ENCODE data around the gene CFAP99. TPM values are rescaled to one million over a fixed set of nuclear protein-coding genes. Genes with fewer than 3 reads are reported as not detected.
A peak's percentile ranks its signal among the peaks of the same experiment; 100 is the strongest.

CFAP99 gene
- total and polyA plus RNA-seq, 2 of the 8 experiments (the other 6 are each of a cell fraction or from before 2014, with no cell fraction given): not detected

GRCh38 chr4:2427383-2428334, 8.9 kb downstream of the CFAP99 start:
- H2BK20ac ChIP-seq (ENCODE audit: low read length): no peak overlapping the region
- H3K79me2 ChIP-seq (ENCODE audit: control insufficient read depth in 1 of 2, insufficient read depth in 2 of 2, low read length in 2 of 2): no peaks in the 10 kb centered on the region
- no peak overlapping the region for H4K5ac ChIP-seq (ENCODE audit: insufficient read length, low read depth, low read length)
- no peak overlapping the region for H2AK5ac ChIP-seq (ENCODE audit: low read depth, low read length)
- no peak overlapping the region for H3K14ac ChIP-seq (ENCODE audit: insufficient read length)
- H3K27me3 ChIP-seq (replicated peaks in 1 of 4; ENCODE audit: control insufficient read depth in 3 of 4, extremely low read depth in 1 of 4, insufficient read depth in 3 of 4, low read length in 3 of 4): no peaks in the 10 kb centered on the region
- H3K4me2 ChIP-seq (ENCODE audit: insufficient read depth in 1 of 2, low read depth in 2 of 2, low read length in 2 of 2): no peak overlapping the region
- H2BK15ac ChIP-seq (ENCODE audit: low read length): no peak overlapping the region
- no peaks in the 10 kb centered on the region for H3K36me3 ChIP-seq (ENCODE audit: control insufficient read depth in 2 of 4, insufficient read depth in 4 of 4, low read length in 3 of 4)
- no peak overlapping the region for H3K4ac ChIP-seq (replicated peaks; ENCODE audit: insufficient read length, low read depth, low read length)
- H3K9ac ChIP-seq (replicated peaks in 1 of 4; ENCODE audit: extremely low read depth in 1 of 4, low read depth in 3 of 4, low read length in 3 of 4): no peak overlapping the region
- H4K20me1 ChIP-seq (replicated peaks in 1 of 2; ENCODE audit: control insufficient read depth in 1 of 2, insufficient read depth in 2 of 2, low read length in 2 of 2): no peaks in the 10 kb centered on the region
- DNase-seq (ENCODE audit: low read depth in 1 of 2, low spot score in 2 of 2) (no peak), FAIRE-seq (no peak)
- H2BK120ac ChIP-seq (replicated peaks; ENCODE audit: low read depth, low read length): no peak overlapping the region
- H2BK5ac ChIP-seq (ENCODE audit: low read depth, low read length): no peak overlapping the region
- CTCF ChIA-PET (ENCODE audit: partially characterized antibody): interaction anchor here (0.7 to 4.0 kb wide), 10 partner anchors 7 to 210 kb away, joined by 3 to 40 read pairs (median 6); no protein-coding TSS in a partner anchor
- H3K9me3 ChIP-seq (ENCODE audit: insufficient read depth in 2 of 2, low read depth in 1 of 2, low read length in 1 of 2): no peaks in the 10 kb centered on the region
- H2AFZ ChIP-seq (ENCODE audit: low read length): no peak overlapping the region
- H4K8ac ChIP-seq (ENCODE audit: extremely low read depth, insufficient read depth, low read length): peak overlapping the region; percentile 25; the same call in 1 of the 2 replicates
- H3K18ac ChIP-seq (ENCODE audit: extremely low read depth, low read length): no peak overlapping the region
- H3K23ac ChIP-seq (ENCODE audit: insufficient read length): no peak overlapping the region
- H3K4me1 ChIP-seq (replicated peaks in 1 of 4; ENCODE audit: control insufficient read depth in 3 of 4, insufficient read depth in 4 of 4, low read length in 3 of 4): peaks cover 0 to 9% (median 2%) of the 10 kb centered on the region in 4 experiments; a peak in 4 of 7 replicates
- POLR2A ChIA-PET (ENCODE audit: partially characterized antibody): interaction anchor here (0.6 to 1.7 kb wide), 2 partner anchors 12 to 24 kb away, joined by 3 to 5 read pairs; no protein-coding TSS in a partner anchor
- 88% methylated on average over 23 of the region's 23 CpGs; no CpG with 5 or more reads in 1 of the 2 experiments for WGBS, 2 experiments (ENCODE audit: extremely low coverage in 1 of 2, insufficient coverage in 1 of 2, insufficient read length in 1 of 2, insufficient replicate concordance in 2 of 2, low coverage in 1 of 2, low lambda C conversion rate in 2 of 2, missing lambda C conversion rate in 1 of 2)
- no peak overlapping the region for H4K91ac ChIP-seq (replicated peaks; ENCODE audit: insufficient read length, low read length)
- no peak overlapping the region for H3K4me3 ChIP-seq (ENCODE audit: extremely low read depth in 1 of 4, insufficient read depth in 2 of 4, low read depth in 3 of 4, low read length in 4 of 4)
- no peaks in the 10 kb centered on the region for H3K23me2 ChIP-seq (ENCODE audit: low read depth, low read length)
- no peaks in the 10 kb centered on the region for H3K79me1 ChIP-seq (ENCODE audit: low read depth, low read length)
- no peak overlapping the region for H2BK12ac ChIP-seq (ENCODE audit: low read depth, low read length)
- H3K27ac ChIP-seq (ENCODE audit: low read depth, low read length): no peak overlapping the region
- H3K56ac ChIP-seq (replicated peaks; ENCODE audit: insufficient read length, low read depth, low read length): no peak overlapping the region
- TF ChIP-seq KDM5A (IDR thresholded peaks at IDR 0.05; ENCODE audit: low read length) (no peak), POLR2AphosphoS5 (IDR thresholded peaks at IDR 0.05; ENCODE audit: low read depth, low read length) (no peak), SRF (IDR thresholded peaks at IDR 0.05; ENCODE audit: low read depth, low read length) (no peak), JUN (IDR thresholded peaks at IDR 0.05; ENCODE audit: low read depth, low read length) (no peak), TBP (IDR thresholded peaks at IDR 0.05; ENCODE audit: low read depth, low read length) (no peak)

All from H1 (cell line).